ENCODE results near the gene CR2.
"Not testable (repeated sequence)": the region's sequence is repeated elsewhere in the genome, so short reads cannot be mapped to it uniquely, and the experiment has no call there.

DNA sequence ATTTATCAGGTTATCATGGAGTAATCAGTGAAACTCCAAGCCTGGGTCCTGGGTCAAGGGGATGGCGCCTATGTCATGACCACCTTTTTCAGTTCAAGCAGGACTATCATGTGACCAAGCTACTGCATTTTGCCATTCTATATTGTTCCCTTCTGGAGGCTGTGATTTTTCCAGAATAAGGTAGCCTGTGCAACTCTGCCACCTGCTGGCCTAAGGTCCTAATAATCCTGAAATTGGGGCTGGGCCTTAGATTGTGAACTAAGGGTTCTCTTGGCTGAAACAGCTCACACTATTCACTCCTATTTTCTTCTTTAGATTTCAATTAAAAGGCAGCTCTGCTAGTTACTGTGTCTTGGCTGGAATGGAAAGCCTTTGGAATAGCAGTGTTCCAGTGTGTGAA is 74.3 kb downstream of the CR2 start:
- TF ChIP-seq, protein P1, sequence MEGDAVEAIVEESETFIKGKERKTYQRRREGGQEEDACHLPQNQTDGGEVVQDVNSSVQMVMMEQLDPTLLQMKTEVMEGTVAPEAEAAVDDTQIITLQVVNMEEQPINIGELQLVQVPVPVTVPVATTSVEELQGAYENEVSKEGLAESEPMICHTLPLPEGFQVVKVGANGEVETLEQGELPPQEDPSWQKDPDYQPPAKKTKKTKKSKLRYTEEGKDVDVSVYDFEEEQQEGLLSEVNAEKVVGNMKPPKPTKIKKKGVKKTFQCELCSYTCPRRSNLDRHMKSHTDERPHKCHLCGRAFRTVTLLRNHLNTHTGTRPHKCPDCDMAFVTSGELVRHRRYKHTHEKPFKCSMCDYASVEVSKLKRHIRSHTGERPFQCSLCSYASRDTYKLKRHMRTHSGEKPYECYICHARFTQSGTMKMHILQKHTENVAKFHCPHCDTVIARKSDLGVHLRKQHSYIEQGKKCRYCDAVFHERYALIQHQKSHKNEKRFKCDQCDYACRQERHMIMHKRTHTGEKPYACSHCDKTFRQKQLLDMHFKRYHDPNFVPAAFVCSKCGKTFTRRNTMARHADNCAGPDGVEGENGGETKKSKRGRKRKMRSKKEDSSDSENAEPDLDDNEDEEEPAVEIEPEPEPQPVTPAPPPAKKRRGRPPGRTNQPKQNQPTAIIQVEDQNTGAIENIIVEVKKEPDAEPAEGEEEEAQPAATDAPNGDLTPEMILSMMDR (IDR thresholded peaks at IDR 0.05) = not testable (repeated sequence)
- TF ChIP-seq POLR2A, EP300 (IDR thresholded peaks at IDR 0.05): not testable (repeated sequence)

Data from ovary (tissue), 3 donors.